ENCODE results near the gene DDX39A. TPM values are rescaled to one million over a fixed set of nuclear protein-coding genes. Genes with fewer than 3 reads are reported as not detected.
"Not testable (repeated sequence)": the region's sequence is repeated elsewhere in the genome, so short reads cannot be mapped to it uniquely, and the experiment has no call there.

Gene DDX39A
- total RNA-seq, 1 donor: 49.2 TPM

- H3K36me3 ChIP-seq (ENCODE audit: insufficient read depth, low read length): peaks cover 23% of the 10 kb centered on the region
- H3K9me3 ChIP-seq (ENCODE audit: low read depth, low read length): no peaks in the 10 kb centered on the region
- no peaks in the 10 kb centered on the region for H3K79me2 ChIP-seq (ENCODE audit: insufficient read depth, low read length)
- H4K20me1 ChIP-seq (ENCODE audit: insufficient read depth, low read length): no peaks in the 10 kb centered on the region
- H3K27me3 ChIP-seq (ENCODE audit: insufficient read depth, low read length): no peaks in the 10 kb centered on the region
- H3K27ac ChIP-seq (ENCODE audit: low read depth, low read length): no peak overlapping the region
- H3K4me2 ChIP-seq (ENCODE audit: insufficient read depth, low read length): no peak overlapping the region
- TF ChIP-seq, protein P1, sequence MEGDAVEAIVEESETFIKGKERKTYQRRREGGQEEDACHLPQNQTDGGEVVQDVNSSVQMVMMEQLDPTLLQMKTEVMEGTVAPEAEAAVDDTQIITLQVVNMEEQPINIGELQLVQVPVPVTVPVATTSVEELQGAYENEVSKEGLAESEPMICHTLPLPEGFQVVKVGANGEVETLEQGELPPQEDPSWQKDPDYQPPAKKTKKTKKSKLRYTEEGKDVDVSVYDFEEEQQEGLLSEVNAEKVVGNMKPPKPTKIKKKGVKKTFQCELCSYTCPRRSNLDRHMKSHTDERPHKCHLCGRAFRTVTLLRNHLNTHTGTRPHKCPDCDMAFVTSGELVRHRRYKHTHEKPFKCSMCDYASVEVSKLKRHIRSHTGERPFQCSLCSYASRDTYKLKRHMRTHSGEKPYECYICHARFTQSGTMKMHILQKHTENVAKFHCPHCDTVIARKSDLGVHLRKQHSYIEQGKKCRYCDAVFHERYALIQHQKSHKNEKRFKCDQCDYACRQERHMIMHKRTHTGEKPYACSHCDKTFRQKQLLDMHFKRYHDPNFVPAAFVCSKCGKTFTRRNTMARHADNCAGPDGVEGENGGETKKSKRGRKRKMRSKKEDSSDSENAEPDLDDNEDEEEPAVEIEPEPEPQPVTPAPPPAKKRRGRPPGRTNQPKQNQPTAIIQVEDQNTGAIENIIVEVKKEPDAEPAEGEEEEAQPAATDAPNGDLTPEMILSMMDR (IDR thresholded peaks at IDR 0.05; ENCODE audit: extremely low read depth, low read depth, low read length): no peak
- no peak overlapping the region for H2AFZ ChIP-seq (ENCODE audit: low read length)
- DNase-seq (ENCODE audit: insufficient read length, low spot score, missing footprints): no peak
- H3K4me3 ChIP-seq (ENCODE audit: insufficient read depth, low read length): no peak overlapping the region
- no peaks in the 10 kb centered on the region for H3K4me1 ChIP-seq (ENCODE audit: insufficient read depth, low read length)
Observed at GRCh38 chr19:14460935-14461334, 41.8 kb upstream of the DDX39A start.

GRCh38 chr19:14459703-14460102 lies 40.6 kb upstream of the DDX39A start:
- H3K36me3 ChIP-seq (ENCODE audit: insufficient read depth, low read length): peaks cover 21% of the 10 kb centered on the region
- H3K4me1 ChIP-seq (ENCODE audit: insufficient read depth, low read length): no peaks in the 10 kb centered on the region
- H2AFZ ChIP-seq (ENCODE audit: low read length): no peak overlapping the region
- no peak overlapping the region for H3K4me2 ChIP-seq (ENCODE audit: insufficient read depth, low read length)
- H3K4me3 ChIP-seq (ENCODE audit: insufficient read depth, low read length): no peak overlapping the region
- DNase-seq (ENCODE audit: insufficient read length, low spot score, missing footprints): no peak
- no peaks in the 10 kb centered on the region for H3K79me2 ChIP-seq (ENCODE audit: insufficient read depth, low read length)
- H4K20me1 ChIP-seq (ENCODE audit: insufficient read depth, low read length): no peaks in the 10 kb centered on the region
- no peaks in the 10 kb centered on the region for H3K9me3 ChIP-seq (ENCODE audit: low read depth, low read length)
- no peaks in the 10 kb centered on the region for H3K27me3 ChIP-seq (ENCODE audit: insufficient read depth, low read length)
- TF ChIP-seq, protein P1 (IDR thresholded peaks at IDR 0.05; ENCODE audit: extremely low read depth, low read depth, low read length): no peak
- H3K27ac ChIP-seq (ENCODE audit: low read depth, low read length): no peak overlapping the region

GRCh38 chr19:14452303-14452702 lies 33.2 kb upstream of the DDX39A start:
- not testable (repeated sequence) for DNase-seq (ENCODE audit: insufficient read length, low spot score, missing footprints); H3K4me3 ChIP-seq (ENCODE audit: insufficient read depth, low read length); H3K4me2 ChIP-seq (ENCODE audit: insufficient read depth, low read length); H3K9me3 ChIP-seq (ENCODE audit: low read depth, low read length); H2AFZ ChIP-seq (ENCODE audit: low read length); H3K27ac ChIP-seq (ENCODE audit: low read depth, low read length); H3K4me1 ChIP-seq (ENCODE audit: insufficient read depth, low read length); H4K20me1 ChIP-seq (ENCODE audit: insufficient read depth, low read length); H3K79me2 ChIP-seq (ENCODE audit: insufficient read depth, low read length); H3K27me3 ChIP-seq (ENCODE audit: insufficient read depth, low read length)
- peaks cover 16% of the 10 kb centered on the region for H3K36me3 ChIP-seq (ENCODE audit: insufficient read depth, low read length)

DNA sequence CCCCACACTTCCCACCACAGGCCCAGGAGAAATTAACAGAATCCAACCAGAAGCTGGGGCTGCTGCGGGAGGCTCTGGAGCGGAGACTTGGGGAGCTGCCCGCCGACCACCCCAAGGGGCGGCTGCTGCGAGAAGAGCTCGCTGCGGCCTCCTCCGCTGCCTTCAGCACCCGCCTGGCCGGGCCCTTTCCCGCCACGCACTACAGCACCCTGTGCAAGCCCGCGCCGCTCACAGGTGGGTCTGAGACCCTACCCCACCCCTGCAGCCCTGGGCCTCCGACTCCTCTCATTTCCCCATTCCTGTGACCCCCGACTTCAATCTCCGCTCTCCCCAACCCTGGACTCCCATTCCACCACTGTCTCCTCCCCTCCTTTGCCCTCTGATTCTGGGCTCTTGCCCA lies 31.7 kb upstream of the DDX39A start:
- Histone ChIP-seq H3K36me3 (ENCODE audit: insufficient read depth, low read length) (peaks cover 27% of the 10 kb centered on the region), H3K27me3 (ENCODE audit: insufficient read depth, low read length) (no peaks in the 10 kb centered on the region), H3K4me3 (ENCODE audit: insufficient read depth, low read length) (no peak overlapping the region), H3K4me1 (ENCODE audit: insufficient read depth, low read length) (no peaks in the 10 kb centered on the region), H3K9me3 (ENCODE audit: low read depth, low read length) (no peaks in the 10 kb centered on the region), H3K27ac (ENCODE audit: low read depth, low read length) (no peak overlapping the region), H4K20me1 (ENCODE audit: insufficient read depth, low read length) (peaks cover 4% of the 10 kb centered on the region), H3K4me2 (ENCODE audit: insufficient read depth, low read length) (no peak overlapping the region), H3K79me2 (ENCODE audit: insufficient read depth, low read length) (no peaks in the 10 kb centered on the region), H2AFZ (ENCODE audit: low read length) (no peak overlapping the region)
- TF ChIP-seq, protein P1 (IDR thresholded peaks at IDR 0.05; ENCODE audit: extremely low read depth, low read depth, low read length): no peak
- DNase-seq (ENCODE audit: insufficient read length, low spot score, missing footprints): no peak

All from osteoblast (primary cell).